Fibroblast of villous mesenchyme (primary cell): ENCODE results near the gene NEURL2. TPM values are rescaled to one million over a fixed set of nuclear protein-coding genes. Genes with fewer than 3 reads are reported as not detected.

Experiments
- DNase-seq: peaks from one replicate; pipeline ENCODE4 v3.0.0-alpha.2; 2010; ENCODE audit warnings: low read depth
- H3K4me3 ChIP-seq: 2 replicates; pipeline ENCODE4 v1.5.1; 2011; ENCODE audit warnings: low read depth, mild to moderate bottlenecking, low read length
- total RNA-seq: library from RNA; depleted of rRNA; stranded (reverse); fragments of >200 nt; gene quantifications from 2 replicates; pipeline ENCODE4 v1.2.3, GENCODE V29; 2012
- TF ChIP-seq, protein P1 (sequence below): IDR thresholded peaks from 2 replicates; pipeline ENCODE4 v1.5.1; 2012; ENCODE audit warnings: low read depth, mild to moderate bottlenecking, low read length; ENCODE audit not compliant: insufficient read depth

The NEURL2 gene
- total RNA-seq, 1 donor, result 3.9 TPM

DNA sequence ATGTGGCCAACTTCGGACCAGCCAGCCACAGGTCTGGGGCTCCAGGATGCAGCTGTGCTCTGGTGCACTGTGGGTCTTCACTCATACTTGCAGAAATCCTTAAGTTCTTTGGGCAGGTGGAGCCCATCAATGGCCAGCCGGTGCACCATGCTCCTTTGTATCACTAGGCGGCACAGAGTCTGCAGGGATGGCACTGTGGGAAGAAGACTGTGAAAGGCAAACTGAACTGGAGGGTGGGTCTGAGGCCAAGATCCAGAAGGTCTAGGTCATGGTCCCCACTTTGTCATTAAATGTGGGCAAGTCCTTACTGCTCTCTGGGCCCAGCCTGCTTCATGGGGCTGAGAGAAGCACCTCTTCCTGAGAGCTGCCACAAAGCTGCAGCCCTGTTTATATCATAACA is 2.3 kb downstream of the NEURL2 start:
- DNase-seq, result no peak
- TF ChIP-seq, protein P1, sequence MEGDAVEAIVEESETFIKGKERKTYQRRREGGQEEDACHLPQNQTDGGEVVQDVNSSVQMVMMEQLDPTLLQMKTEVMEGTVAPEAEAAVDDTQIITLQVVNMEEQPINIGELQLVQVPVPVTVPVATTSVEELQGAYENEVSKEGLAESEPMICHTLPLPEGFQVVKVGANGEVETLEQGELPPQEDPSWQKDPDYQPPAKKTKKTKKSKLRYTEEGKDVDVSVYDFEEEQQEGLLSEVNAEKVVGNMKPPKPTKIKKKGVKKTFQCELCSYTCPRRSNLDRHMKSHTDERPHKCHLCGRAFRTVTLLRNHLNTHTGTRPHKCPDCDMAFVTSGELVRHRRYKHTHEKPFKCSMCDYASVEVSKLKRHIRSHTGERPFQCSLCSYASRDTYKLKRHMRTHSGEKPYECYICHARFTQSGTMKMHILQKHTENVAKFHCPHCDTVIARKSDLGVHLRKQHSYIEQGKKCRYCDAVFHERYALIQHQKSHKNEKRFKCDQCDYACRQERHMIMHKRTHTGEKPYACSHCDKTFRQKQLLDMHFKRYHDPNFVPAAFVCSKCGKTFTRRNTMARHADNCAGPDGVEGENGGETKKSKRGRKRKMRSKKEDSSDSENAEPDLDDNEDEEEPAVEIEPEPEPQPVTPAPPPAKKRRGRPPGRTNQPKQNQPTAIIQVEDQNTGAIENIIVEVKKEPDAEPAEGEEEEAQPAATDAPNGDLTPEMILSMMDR, result no peak
- no peak overlapping the region for H3K4me3 ChIP-seq

DNA sequence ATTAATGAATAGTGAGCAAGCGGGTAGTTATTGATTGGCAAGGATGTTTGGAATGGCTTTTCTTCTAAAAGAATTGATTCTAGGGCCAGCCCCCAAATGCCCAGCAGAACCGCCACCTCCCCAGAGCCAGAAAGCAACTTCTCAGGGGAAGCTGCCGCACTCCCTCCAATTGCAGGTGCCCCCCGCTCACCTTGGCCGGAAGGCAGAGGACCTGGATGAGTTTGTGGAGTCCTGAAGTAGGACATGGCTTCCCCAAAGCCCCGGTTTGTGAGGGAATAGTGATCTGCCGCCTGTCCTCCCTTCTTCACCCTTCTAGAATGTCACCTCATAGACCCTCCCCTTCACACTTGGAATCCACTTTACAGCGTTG is 3.7 kb downstream of the NEURL2 start, which contains the start of gene SPATA25:
Gene SPATA25, minus strand, starts transcription at position 277 of the 370 bp plus-strand sequence. Its CDS starts 32 bp downstream, at position 245.
- TF ChIP-seq, protein P1, result no peak
- DNase-seq, result no peak

DNA sequence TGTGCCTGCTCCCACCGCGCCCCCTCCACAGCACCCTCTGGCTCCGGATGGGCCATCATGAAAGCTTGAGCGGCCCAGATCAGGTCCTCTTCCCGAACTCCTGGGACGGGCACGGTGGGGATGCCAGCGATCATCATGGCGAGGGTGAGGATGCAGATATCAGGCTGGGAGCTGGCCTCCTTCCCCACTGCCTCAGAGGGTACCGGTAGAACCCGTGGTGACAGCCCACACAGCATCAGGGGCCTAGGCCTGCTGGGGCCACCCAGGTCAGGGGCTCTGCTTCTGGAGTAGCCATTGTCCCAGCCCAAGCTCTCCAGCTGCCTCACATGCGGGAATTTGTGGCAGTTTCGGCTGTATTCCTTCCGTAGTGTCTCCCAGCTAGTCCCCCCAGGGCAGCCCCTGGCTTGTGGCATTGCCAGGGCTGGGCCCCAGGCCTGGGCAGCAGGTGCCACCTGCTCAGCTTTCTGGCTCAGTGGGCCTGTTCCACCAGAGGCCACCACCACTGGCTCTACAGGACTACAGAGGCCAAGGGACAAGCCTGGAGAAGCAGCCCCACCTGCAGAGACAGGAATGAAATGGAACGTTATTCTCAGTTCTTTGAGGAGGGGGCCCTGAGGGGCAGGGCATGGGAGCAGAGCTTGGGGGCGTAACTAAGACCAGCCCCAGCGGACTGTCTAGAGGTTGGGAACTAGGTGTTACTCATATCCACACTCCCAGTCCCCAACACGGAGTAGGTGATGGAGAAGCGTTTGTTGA is 4.2 kb downstream of the NEURL2 start:
- TF ChIP-seq, protein P1, result no peak
- DNase-seq, result no peak
- no peak overlapping the region for H3K4me3 ChIP-seq

More for the DNA sequence above, 3.7 kb downstream of the NEURL2 start, which contains the start of gene SPATA25:
- H3K4me3 ChIP-seq, result no peak within 1 kb of the TSS

DNA sequence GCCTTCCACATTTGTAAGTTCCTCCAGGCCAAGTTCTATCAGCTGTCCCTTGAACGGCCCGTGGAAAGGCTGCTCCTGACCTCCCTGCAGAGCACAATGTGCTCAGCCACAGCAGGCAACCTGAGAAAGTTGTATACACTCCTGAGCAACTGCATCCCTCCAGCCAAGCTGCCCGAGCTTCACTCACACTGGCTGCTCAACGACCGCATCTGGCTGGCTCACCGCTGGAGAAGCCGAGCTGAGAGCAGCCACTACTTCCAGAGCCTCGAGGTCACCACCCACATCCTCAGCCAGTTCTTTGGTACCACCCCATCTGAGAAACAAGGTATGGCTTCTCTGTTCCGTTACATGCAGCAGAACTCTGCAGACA is 7.9 kb downstream of the NEURL2 start:
- DNase-seq, result no peak
- TF ChIP-seq, protein P1, result no peak
- H3K4me3 ChIP-seq, result no peak overlapping the region

DNA sequence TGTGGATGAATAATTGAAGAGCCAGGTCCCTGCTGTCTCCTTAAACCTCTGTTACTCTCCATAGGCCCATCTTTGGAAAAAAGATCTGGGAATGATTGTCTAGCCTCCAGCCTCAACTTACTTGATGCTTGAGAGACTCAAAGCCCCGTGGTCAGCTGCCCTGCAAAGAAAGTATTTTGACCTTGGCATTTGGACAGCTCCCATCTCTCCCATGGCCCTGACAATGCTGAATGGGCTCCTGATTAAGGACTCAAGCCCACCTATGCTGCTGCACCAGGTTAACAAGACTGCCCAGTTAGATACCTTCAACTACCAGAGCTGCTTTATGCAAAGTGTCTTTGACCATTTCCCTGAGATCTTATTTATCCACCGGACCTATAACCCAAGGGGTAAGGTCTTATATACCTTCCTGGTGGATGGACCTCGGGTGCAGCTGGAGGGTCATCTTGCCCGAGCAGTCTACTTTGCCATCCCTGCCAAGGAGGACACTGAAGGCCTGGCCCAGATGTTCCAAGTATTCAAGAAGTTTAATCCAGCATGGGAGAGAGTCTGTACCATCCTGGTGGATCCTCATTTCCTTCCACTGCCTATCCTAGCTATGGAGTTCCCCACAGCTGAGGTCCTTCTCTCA is 8.4 kb downstream of the NEURL2 start:
- TF ChIP-seq, protein P1, result no peak

DNA sequence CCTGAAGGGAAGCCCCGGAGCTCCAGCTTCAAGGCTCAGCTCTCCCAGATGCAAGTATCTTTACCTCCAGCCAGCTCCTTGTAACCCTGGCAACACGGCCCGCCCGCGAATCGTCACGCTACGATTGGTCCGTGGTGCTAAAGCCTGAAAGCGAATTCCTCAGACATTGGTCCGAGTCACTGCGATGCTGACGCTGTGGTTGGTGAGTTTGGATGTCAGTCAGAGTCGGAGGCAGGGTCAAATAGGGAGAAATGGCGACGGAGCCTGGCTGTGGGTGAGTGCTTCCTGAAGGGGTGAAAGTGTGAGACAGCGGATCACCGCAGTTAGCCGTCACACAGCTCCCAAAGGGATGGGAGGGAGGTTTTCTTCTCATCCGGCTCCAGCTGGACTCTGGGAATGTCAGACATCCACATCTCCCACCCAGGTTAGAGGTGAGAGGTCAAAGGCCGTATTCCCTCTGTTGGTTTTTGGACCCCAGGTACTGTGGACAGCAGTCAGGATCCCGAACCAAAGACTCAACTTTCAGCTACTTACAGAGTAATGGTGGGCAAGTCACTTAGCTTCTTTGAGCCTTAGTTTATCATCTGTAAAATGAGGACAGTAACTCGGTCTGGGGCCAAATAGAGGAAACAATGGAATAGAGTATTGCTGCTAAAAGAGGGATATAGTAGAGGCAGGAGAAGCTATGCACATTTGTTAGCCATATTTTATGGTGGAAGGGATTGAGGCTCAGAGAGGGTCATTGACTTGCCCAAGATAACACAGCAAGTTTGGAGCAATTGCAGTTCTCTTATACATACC is 9.8 kb downstream of the NEURL2 start, which contains the start of gene ZSWIM1:
Gene ZSWIM1, plus strand, starts transcription at position 240 of the 801 bp plus-strand sequence. CDS start 1,366 bp downstream, outside the sequence.
- H3K4me3 ChIP-seq, result peak within 1 kb of the TSS; percentile 75
- peak; percentile 99 for DNase-seq
- TF ChIP-seq, protein P1, result no peak

More for the DNA sequence above, 8.4 kb downstream of the NEURL2 start:
- H3K4me3 ChIP-seq, result no peak overlapping the region
- no peak for DNase-seq
